HepG2 (cell line): Measurements from ENCODE around the gene KRTAP17-1. TPM values are rescaled to one million over a fixed set of nuclear protein-coding genes. Genes with fewer than 3 reads are reported as not detected.

Source experiments
- ATAC-seq: fragments of 200-7000 bp; cut with Tn5 transposase; 3 replicates; pipeline ENCODE4 v1.9.1; 2020; ENCODE audit warnings: mild to moderate bottlenecking, moderate library complexity
- BruUV-seq: library from RNA; stranded (reverse); fragments of 400-500 nt; replicated peaks from 2 replicates; lab custom pipeline; 2021; lab: Mats Ljungman, UMichigan
- CTCF ChIA-PET: fragments of 300-600 bp; formaldehyde crosslinking; extraction: SDS; loops from one replicate; lab custom pipeline; 2021; ENCODE audit warnings: low total read pairs, inconsistent platforms, low intra/inter-chr PET ratio; lab: Yijun Ruan, JAX
- POLR2A ChIA-PET: fragments of 350-600 bp; sonication (Branson Sonifier 250); formaldehyde crosslinking; loops from one replicate; lab custom pipeline; 2020; ENCODE audit warnings: antibody characterized with exemption, inconsistent platforms; lab: Yijun Ruan, JAX
- DNase-seq: peaks from one replicate; pipeline ENCODE4 v3.0.0-alpha.2; 2015; ENCODE audit warnings: low spot score
- FAIRE-seq: peaks from 3 replicates; lab custom pipeline; 2011; peaks lifted over from hg19 to GRCh38; lab: Jason Lieb, UNC
- H2AFZ ChIP-seq: one replicate; pipeline ENCODE4 v1.6.1; 2011; ENCODE audit warnings: low read length, inconsistent platforms
- H3K27ac ChIP-seq: fragments of 300-600 bp; 3 replicates; pipeline ENCODE4 v1.8.0; 2011; ENCODE audit warnings: mixed run types, mild to moderate bottlenecking, mixed read lengths, low read length, inconsistent platforms; ENCODE audit not compliant: insufficient read depth; ENCODE audit errors: extremely low read length
- H3K27me3 ChIP-seq, 2 experiments: fragments of 200-600 bp in 1 of 2; 2 replicates in 1 of 2; 3 replicates in 1 of 2; pipeline versions ENCODE4 v1.6.0 to v1.8.0; 2011; ENCODE audit warnings: low read length in 2 of 2, mild to moderate bottlenecking in 2 of 2, moderate library complexity in 2 of 2, inconsistent platforms in 1 of 2; ENCODE audit not compliant: insufficient read depth in 2 of 2, control insufficient read depth in 1 of 2
- H3K36me3 ChIP-seq, 2 experiments: fragments of 200-600 bp in 1 of 2; replicated peaks in 1 of 2; 2 replicates in 1 of 2; 3 replicates in 1 of 2; pipeline versions ENCODE4 v1.5.1 to v1.8.0; 2011; ENCODE audit warnings: low read length in 2 of 2, inconsistent platforms in 1 of 2; ENCODE audit not compliant: insufficient read depth in 2 of 2, control insufficient read depth in 1 of 2
- H3K4me1 ChIP-seq: 2 replicates; pipeline ENCODE4 v1.5.1; 2012; ENCODE audit warnings: low read length, inconsistent platforms; ENCODE audit not compliant: insufficient read depth
- H3K4me2 ChIP-seq: 2 replicates; pipeline ENCODE4 v1.6.0; 2011; ENCODE audit warnings: low read depth, low read length, inconsistent platforms
- H3K4me3 ChIP-seq, 3 experiments: fragments of 200-600 bp in 1 of 3; sonication (generic), shearing (Covaris generic) in 1 of 3; replicated peaks in 1 of 3; 2 replicates each; pipeline ENCODE4 v1.5.1; 2011 to 2016; ENCODE audit warnings: low read length in 3 of 3, inconsistent platforms in 2 of 3, low read depth in 2 of 3, mild to moderate bottlenecking in 2 of 3, control low read depth in 1 of 3, mixed read lengths in 1 of 3; ENCODE audit not compliant: insufficient read depth in 1 of 3
- H3K79me2 ChIP-seq: one replicate; pipeline ENCODE4 v1.6.1; 2011; ENCODE audit warnings: low read length, inconsistent platforms; ENCODE audit not compliant: insufficient read depth
- H3K9ac ChIP-seq: 2 replicates; pipeline ENCODE4 v1.6.0; 2011; ENCODE audit warnings: mild to moderate bottlenecking, low read depth, low read length, inconsistent platforms; ENCODE audit not compliant: insufficient read depth
- H3K9me3 ChIP-seq: 2 replicates; pipeline ENCODE4 v1.5.1; 2012; ENCODE audit warnings: mild to moderate bottlenecking, low read length
- H4K20me1 ChIP-seq: 2 replicates; pipeline ENCODE4 v1.6.0; 2011; ENCODE audit warnings: inconsistent platforms, mild to moderate bottlenecking, low read length, moderate library complexity; ENCODE audit not compliant: insufficient read depth
- DPF2 ChIP-seq: sonication (generic); formaldehyde crosslinking; IDR thresholded peaks from 2 replicates; pipeline ENCODE4 v1.4.0; 2020; ENCODE audit warnings: mild to moderate bottlenecking, low read depth, missing genetic modification reagents, borderline replicate concordance
- KDM6A ChIP-seq: IDR thresholded peaks from 2 replicates; pipeline ENCODE4 v1.6.1; 2016; ENCODE audit warnings: low read depth
- NR2F2 ChIP-seq: IDR thresholded peaks from 2 replicates; pipeline ENCODE4 v1.6.1; 2012; ENCODE audit warnings: low read depth, inconsistent platforms, borderline replicate concordance
- TBX2 ChIP-seq: sonication (generic); formaldehyde crosslinking; IDR thresholded peaks from 2 replicates; pipeline ENCODE4 v1.5.0; 2020; ENCODE audit warnings: missing genetic modification reagents, mild to moderate bottlenecking, borderline replicate concordance
- TP53 ChIP-seq: sonication (generic); formaldehyde crosslinking; conservative IDR thresholded peaks from 2 replicates; pipeline ENCODE4 v1.4.0; 2020; ENCODE audit warnings: missing genetic modification reagents
- ZNF274 ChIP-seq: sonication (generic); formaldehyde crosslinking; IDR thresholded peaks from 2 replicates; pipeline ENCODE4 v1.5.1; 2020; ENCODE audit warnings: mild to moderate bottlenecking, missing genetic modification reagents
- ZNF607 ChIP-seq: sonication (generic); formaldehyde crosslinking; IDR thresholded peaks from 2 replicates; pipeline ENCODE4 v1.5.1; 2020; ENCODE audit warnings: missing genetic modification reagents, mild to moderate bottlenecking, borderline replicate concordance
- ZNF644 ChIP-seq: IDR thresholded peaks from 2 replicates; pipeline ENCODE4 v1.6.1; 2016; ENCODE audit warnings: low read depth
- ZSCAN21 ChIP-seq: sonication (generic); formaldehyde crosslinking; IDR thresholded peaks from 2 replicates; pipeline ENCODE4 v1.8.0; 2022; ENCODE audit warnings: mild to moderate bottlenecking, missing genetic modification reagents, moderate library complexity, borderline replicate concordance
- whole genome bisulfite sequencing: methylation state at CpG from one replicate; pipeline ENCODE4 v1.1.6; 2017; ENCODE audit warnings: low lambda C conversion rate; 5-methylcytosine and 5-hydroxymethylcytosine counted together
- in situ Hi-C: cut with HindIII; loops from 2 replicates; pipeline ENCODE4 v1.10.0; 2017; ENCODE audit warnings: low pct_unique_long_range_greater_than_20kb; ENCODE audit not compliant: extremely low pct_ligation_motif_present
- intact Hi-C: fragments of 100-400 bp; cut with micrococcal nuclease; formaldehyde crosslinking; loops from one replicate; pipeline ENCODE4 v1.10.0; 2022; ENCODE audit not compliant: unreplicated experiment
- polyA plus RNA-seq, 8 experiments: library from polyadenylated mRNA; depleted of rRNA in 3 of 8; stranded (reverse) in 7 of 8; unstranded in 1 of 8; fragments of >200 nt; fragmentation: Illumina TruSeq in 4 of 8; extraction: Trizol in 4 of 8; gene quantifications; 2 replicates each; pipeline versions ENCODE4 v1.2.1 to v1.2.3, GENCODE V29; 2011 to 2016; ENCODE audit warnings: low read depth in 4 of 8, missing spikeins in 1 of 8, mixed read lengths in 1 of 8; ENCODE audit not compliant: insufficient read depth in 1 of 8
- total RNA-seq, 5 experiments: library from RNA; depleted of rRNA; stranded (reverse); fragments of >200 nt; fragmentation: Illumina TruSeq; extraction: Trizol; gene quantifications; 2 replicates each; pipeline ENCODE4 v1.2.3, GENCODE V29; 2016; ENCODE audit warnings: low read depth in 1 of 5
- TF ChIP-seq, protein P1 (sequence below): IDR thresholded peaks from 2 replicates; pipeline ENCODE4 v1.6.1; 2016; ENCODE audit warnings: mild to moderate bottlenecking

The KRTAP17-1 gene
- total and polyA plus RNA-seq, 2 of the 13 experiments (the other 11 are each of a cell fraction or from before 2014, with no cell fraction given) = not detected

GRCh38 chr17:41322903-41323895, 7.7 kb upstream of the KRTAP17-1 start:
- POLR2A ChIA-PET = no interaction called here
- H3K27ac ChIP-seq = no peak overlapping the region
- BruUV-seq = no TSS peak
- no peaks in the 10 kb centered on the region for H3K4me1 ChIP-seq
- no peaks in the 10 kb centered on the region for H3K79me2 ChIP-seq
- DNase-seq (no peak), ATAC-seq (no peak)
- H3K9ac ChIP-seq = no peak overlapping the region
- TF ChIP-seq NR2F2 (no peak), TBX2 (no peak), ZSCAN21 (CRISPR knock-in tag) (no peak), ZNF644 (CRISPR knock-in tag) (no peak), ZNF274 (CRISPR knock-in tag) (no peak), ZNF607 (CRISPR knock-in tag) (no peak), TP53 (CRISPR knock-in tag) (no peak), KDM6A (CRISPR knock-in tag) (no peak), DPF2 (CRISPR knock-in tag) (no peak)
- TF ChIP-seq, protein P1, sequence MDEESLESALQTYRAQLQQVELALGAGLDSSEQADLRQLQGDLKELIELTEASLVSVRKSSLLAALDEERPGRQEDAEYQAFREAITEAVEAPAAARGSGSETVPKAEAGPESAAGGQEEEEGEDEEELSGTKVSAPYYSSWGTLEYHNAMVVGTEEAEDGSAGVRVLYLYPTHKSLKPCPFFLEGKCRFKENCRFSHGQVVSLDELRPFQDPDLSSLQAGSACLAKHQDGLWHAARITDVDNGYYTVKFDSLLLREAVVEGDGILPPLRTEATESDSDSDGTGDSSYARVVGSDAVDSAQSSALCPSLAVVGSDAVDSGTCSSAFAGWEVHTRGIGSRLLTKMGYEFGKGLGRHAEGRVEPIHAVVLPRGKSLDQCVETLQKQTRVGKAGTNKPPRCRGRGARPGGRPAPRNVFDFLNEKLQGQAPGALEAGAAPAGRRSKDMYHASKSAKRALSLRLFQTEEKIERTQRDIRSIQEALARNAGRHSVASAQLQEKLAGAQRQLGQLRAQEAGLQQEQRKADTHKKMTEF (CRISPR knock-in tag) = no peak
- TF ChIP-seq, all 625 proteins: peak for 0
- H2AFZ ChIP-seq = no peak overlapping the region
- no peaks in the 10 kb centered on the region for H4K20me1 ChIP-seq
- no peak overlapping the region for H3K4me2 ChIP-seq
- H3K4me3 ChIP-seq = no peak overlapping the region
- CTCF ChIA-PET = interaction anchor here (0.6 to 2.4 kb wide), 2 partner anchors 414 to 520 kb away, joined by 3 to 16 read pairs; no protein-coding TSS in a partner anchor
- H3K36me3 ChIP-seq = no peaks in the 10 kb centered on the region
- 0 out of 5 replicates have a peak, but pooled peaks cover 0 to 5% of the 10 kb centered on the region in 2 experiments for H3K27me3 ChIP-seq
- intact Hi-C loops = loop anchor here (1.0 to 5.0 kb wide), 2 partner anchors 414 to 466 kb away; no protein-coding TSS in a partner anchor
- in situ Hi-C loops = loop anchor here (5.0 kb wide), 2 partner anchors 416 to 466 kb away; no protein-coding TSS in a partner anchor
- 48% methylated on average over 11 of the region's 11 CpGs for WGBS
- H3K9me3 ChIP-seq = peaks cover 10% of the 10 kb centered on the region; the same call in 1 of the 2 replicates
- no peak for FAIRE-seq
